Measurements from ENCODE around the gene GGT7.
"Not testable (repeated sequence)": the region's sequence is repeated elsewhere in the genome, so short reads cannot be mapped to it uniquely, and the experiment has no call there.

The GGT7 gene

GRCh38 chr20:34815636-34816035 is 57.0 kb downstream of the GGT7 start:
- Histone ChIP-seq H3K27me3 (ENCODE audit: low read depth) (no peaks in the 10 kb centered on the region), H3K9me3 (no peaks in the 10 kb centered on the region), H3K4me3 (no peak overlapping the region), H3K36me3 (replicated peaks) (no peaks in the 10 kb centered on the region), H3K4me1 (peaks cover 37% of the 10 kb centered on the region)
- in situ Hi-C loops (cut with MboI; ENCODE audit: low sequenced_read_pairs) = no loop called here
- DNase-seq (ENCODE audit: low spot score in 2 of 2) = no peak

DNA sequence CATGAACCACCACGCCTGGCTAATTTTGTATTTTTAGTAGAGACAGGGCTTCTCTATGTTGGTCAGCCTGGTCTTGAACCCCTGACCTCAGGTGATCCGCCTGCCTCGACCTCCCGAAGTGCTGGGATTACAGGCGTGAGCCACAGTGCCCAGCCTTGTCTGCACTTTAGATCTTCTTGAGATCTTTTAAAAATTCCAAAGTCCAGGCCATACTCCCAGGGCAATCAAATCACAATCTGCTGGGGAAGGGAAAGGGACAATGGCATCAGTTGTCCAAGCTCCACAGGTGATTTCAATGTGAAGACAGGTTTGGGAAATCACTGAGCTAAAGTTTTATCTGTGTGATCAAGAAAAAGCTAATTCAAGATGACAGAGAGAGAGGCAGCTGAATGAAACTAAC is 64.1 kb downstream of the GGT7 start:
- H3K4me3 ChIP-seq = no peak overlapping the region
- peaks cover 31% of the 10 kb centered on the region for H3K4me1 ChIP-seq
- H3K27me3 ChIP-seq (ENCODE audit: low read depth) = no peaks in the 10 kb centered on the region
- DNase-seq (ENCODE audit: low spot score in 2 of 2) = no peak
- no peaks in the 10 kb centered on the region for H3K36me3 ChIP-seq (replicated peaks)
- H3K9me3 ChIP-seq = no peaks in the 10 kb centered on the region
- in situ Hi-C loops (cut with MboI; ENCODE audit: low sequenced_read_pairs) = no loop called here

DNA sequence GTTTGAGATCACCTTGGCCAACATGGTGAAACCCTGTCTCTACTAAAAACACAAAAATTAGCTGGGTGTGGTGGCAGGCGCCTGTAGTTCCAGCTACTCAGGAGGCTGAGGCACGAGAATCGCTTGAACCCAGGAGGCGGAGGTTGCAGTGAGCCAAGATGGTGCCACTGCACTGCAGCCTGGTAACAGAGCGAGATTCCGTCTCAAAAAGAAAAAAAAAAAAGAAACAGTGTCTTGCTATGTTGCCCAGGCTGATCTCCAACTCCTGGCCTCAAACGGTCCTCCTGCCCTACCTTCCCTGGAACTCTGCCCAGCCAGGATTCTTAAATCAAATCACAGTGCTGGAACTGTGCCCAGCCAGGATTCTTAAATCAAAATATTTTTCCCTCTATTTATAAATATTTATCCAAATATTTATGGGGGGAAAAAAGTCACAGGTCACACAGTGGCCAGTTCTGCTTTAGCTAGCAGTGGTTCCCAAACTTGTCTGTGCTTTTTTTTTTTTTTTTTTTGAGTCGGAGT is 64.7 kb downstream of the GGT7 start:
- H3K27me3 ChIP-seq (ENCODE audit: low read depth); DNase-seq (ENCODE audit: low spot score in 2 of 2); in situ Hi-C loops (cut with MboI; ENCODE audit: low sequenced_read_pairs); H3K36me3 ChIP-seq (replicated peaks); H3K9me3 ChIP-seq; H3K4me3 ChIP-seq: not testable (repeated sequence)
- peaks cover 31% of the 10 kb centered on the region for H3K4me1 ChIP-seq

- H3K36me3 ChIP-seq (replicated peaks) = no peaks in the 10 kb centered on the region
- in situ Hi-C loops (cut with MboI; ENCODE audit: low sequenced_read_pairs) = no loop called here
- DNase-seq (ENCODE audit: low spot score in 2 of 2) = peak in 1 of 2 experiments; percentile 60
- H3K27me3 ChIP-seq (ENCODE audit: low read depth) = no peaks in the 10 kb centered on the region
- peaks cover 21% of the 10 kb centered on the region for H3K4me1 ChIP-seq
- H3K9me3 ChIP-seq = no peaks in the 10 kb centered on the region
- H3K4me3 ChIP-seq = no peak overlapping the region
Measured at GRCh38 chr20:34806255-34806654, 66.4 kb downstream of the GGT7 start.

DNA sequence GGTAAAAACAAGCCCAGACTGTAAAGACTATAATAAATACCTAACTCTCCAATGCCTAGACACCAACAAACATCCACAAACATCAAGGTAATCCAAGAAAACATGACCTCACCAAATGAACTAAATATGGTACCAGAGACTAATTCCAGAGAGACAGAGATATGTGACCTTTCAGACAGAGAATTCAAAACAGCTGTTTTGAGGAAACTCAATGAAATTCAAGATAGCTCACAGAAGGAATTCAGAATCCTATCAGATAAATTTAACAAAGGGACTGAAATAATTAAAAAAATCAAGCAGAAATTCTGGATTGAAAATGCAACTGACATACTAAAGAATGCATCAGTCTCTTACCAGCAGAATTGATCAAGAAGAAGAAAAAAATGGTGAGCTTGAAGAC is 73.8 kb downstream of the GGT7 start:
- no peak overlapping the region for H3K4me3 ChIP-seq
- no peak for DNase-seq (ENCODE audit: low spot score in 2 of 2)
- no peaks in the 10 kb centered on the region for H3K9me3 ChIP-seq
- no peaks in the 10 kb centered on the region; the same call in 1 of the 2 replicates for H3K36me3 ChIP-seq (replicated peaks)
- in situ Hi-C loops (cut with MboI; ENCODE audit: low sequenced_read_pairs) = no loop called here
- H3K4me1 ChIP-seq = peaks cover 6% of the 10 kb centered on the region; the same call in 1 of the 2 replicates
- H3K27me3 ChIP-seq (ENCODE audit: low read depth) = no peaks in the 10 kb centered on the region

DNA sequence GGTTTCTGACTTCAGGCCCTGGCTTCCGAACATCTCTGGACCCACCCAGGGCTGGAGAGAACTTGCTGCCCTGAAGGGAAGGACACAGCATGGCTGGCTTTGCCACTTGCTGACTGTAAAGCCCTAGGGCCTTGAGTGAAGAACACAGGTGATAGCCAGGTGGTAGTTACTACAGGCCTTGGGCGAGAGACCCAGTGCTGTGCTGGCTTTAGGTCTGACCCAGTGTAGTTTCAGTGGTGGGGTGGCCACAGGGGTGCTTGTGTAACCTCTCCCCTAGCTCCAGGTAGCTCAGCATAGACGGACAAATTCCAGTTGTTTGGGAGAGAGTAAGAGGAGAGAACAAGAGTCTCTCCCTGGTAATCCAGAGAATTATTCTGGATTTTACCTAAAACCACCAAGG is 74.3 kb downstream of the GGT7 start:
- in situ Hi-C loops (cut with MboI; ENCODE audit: low sequenced_read_pairs) = no loop called here
- peaks cover 6% of the 10 kb centered on the region; the same call in 1 of the 2 replicates for H3K4me1 ChIP-seq
- H3K27me3 ChIP-seq (ENCODE audit: low read depth) = no peaks in the 10 kb centered on the region
- H3K36me3 ChIP-seq (replicated peaks) = no peaks in the 10 kb centered on the region; the same call in 1 of the 2 replicates
- no peak overlapping the region for H3K4me3 ChIP-seq
- no peak for DNase-seq (ENCODE audit: low spot score in 2 of 2)
- no peaks in the 10 kb centered on the region for H3K9me3 ChIP-seq

- in situ Hi-C loops (cut with MboI; ENCODE audit: low sequenced_read_pairs) = no loop called here
- H3K9me3 ChIP-seq = no peaks in the 10 kb centered on the region
- H3K27me3 ChIP-seq (ENCODE audit: low read depth) = no peaks in the 10 kb centered on the region
- DNase-seq (ENCODE audit: low spot score in 2 of 2) = no peak
- H3K4me1 ChIP-seq = peaks cover 12% of the 10 kb centered on the region
- no peaks in the 10 kb centered on the region; the same call in 1 of the 2 replicates for H3K36me3 ChIP-seq (replicated peaks)
- no peak overlapping the region for H3K4me3 ChIP-seq
Measured at GRCh38 chr20:34797012-34797995, 75.4 kb downstream of the GGT7 start.

All from HAP-1 (cell line).